HL-60 (cell line): ENCODE measurements around the gene SPIN2A.
"Not testable (repeated sequence)": the region's sequence is repeated elsewhere in the genome, so short reads cannot be mapped to it uniquely, and the experiment has no call there.

Source experiments
- DNase-seq, 2 experiments: peaks; one replicate each; pipeline ENCODE4 v3.0.0-alpha.2; 2010 to 2020; ENCODE audit warnings: low read depth in 1 of 2, low spot score in 1 of 2
- H3K27ac ChIP-seq: fragments of 250-450 bp; sonication (Bioruptor Pico); replicated peaks from 2 replicates; pipeline ENCODE4 v1.5.1; 2020; ENCODE audit warnings: mild to moderate bottlenecking, moderate library complexity
- H3K27me3 ChIP-seq: fragments of 250-450 bp; sonication (Bioruptor Pico); 2 replicates; pipeline ENCODE4 v1.5.1; 2021; ENCODE audit warnings: mild to moderate bottlenecking, moderate library complexity; ENCODE audit not compliant: insufficient read depth, poor library complexity, severe bottlenecking
- H3K4me3 ChIP-seq: replicated peaks from 2 replicates; pipeline ENCODE4 v1.5.1; 2011; ENCODE audit warnings: mild to moderate bottlenecking, control low read depth, low read length; ENCODE audit not compliant: insufficient read depth
- GABPA ChIP-seq: IDR thresholded peaks from 2 replicates; pipeline ENCODE4 v1.6.1; 2012; ENCODE audit warnings: low read depth
- POLR2AphosphoS5 ChIP-seq: IDR thresholded peaks from 2 replicates; pipeline ENCODE4 v1.6.1; 2012; ENCODE audit warnings: low read depth
- SPI1 ChIP-seq: IDR thresholded peaks from 2 replicates; pipeline ENCODE4 v1.6.1; 2012; ENCODE audit warnings: low read depth, mild to moderate bottlenecking, borderline replicate concordance
- long read RNA-seq: library from polyadenylated mRNA; unstranded; transcript quantifications from one replicate; pipeline ENCODE4 v2.0.0, GENCODE V29; 2020
- TF ChIP-seq, protein P1 (sequence below): IDR thresholded peaks from 2 replicates; pipeline ENCODE4 v1.6.1; 2012; ENCODE audit warnings: low read depth; ENCODE audit not compliant: insufficient replicate concordance
- TF ChIP-seq, protein P2 (sequence below): IDR thresholded peaks from one replicate; pipeline ENCODE4 v1.5.1; 2011; ENCODE audit warnings: low read length, control low read depth, inconsistent platforms; ENCODE audit not compliant: insufficient read depth

Gene SPIN2A
- long read RNA-seq, result 0 reads

DNA sequence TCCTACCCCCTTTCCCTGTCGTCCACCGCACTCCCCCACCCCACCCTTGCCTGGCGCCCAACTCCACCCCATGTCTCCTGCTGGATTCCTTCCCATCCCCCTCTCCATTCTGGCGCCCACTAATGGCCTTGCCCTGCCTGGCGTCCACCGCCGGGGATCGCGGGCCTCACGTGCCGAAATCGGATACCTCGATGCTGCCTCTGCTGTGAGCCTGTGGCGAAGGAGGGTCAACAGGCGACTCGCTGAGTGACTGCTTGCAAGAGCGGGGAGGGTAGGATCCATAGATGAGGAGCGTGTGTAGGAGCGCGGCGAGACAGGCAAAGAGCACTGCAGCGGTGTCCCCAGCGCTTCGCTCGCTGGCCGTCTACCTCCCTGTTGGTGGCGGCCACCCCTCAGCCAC is at the start of gene SPIN2A:
TSS of gene SPIN2A (minus strand) at position 325 of the 400 bp plus-strand sequence. CDS start 800 bp downstream, outside the sequence.
- H3K4me3 ChIP-seq, DNase-seq, H3K27ac ChIP-seq, H3K27me3 ChIP-seq: not testable (repeated sequence)

DNA sequence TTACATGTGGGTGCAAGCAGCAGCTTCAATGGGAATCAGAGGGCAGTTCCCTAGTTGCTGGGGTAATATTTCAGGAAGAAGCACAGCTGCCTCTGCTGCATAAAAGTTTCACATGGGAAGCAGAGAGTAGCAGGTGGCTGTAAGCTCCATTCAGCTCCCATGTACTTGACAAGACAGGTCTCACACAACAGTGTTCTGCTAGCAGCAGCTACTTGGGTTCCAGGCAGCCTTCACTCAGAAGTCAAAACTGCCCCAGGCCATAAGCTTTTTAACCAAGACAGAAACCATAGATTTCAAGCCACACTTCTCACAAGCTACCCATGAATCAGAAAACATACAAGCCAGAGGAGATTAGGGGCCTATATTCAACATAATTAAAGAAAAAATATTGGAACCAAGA is 41.4 kb upstream of the SPIN2A start:
- H3K27ac ChIP-seq, result no peak overlapping the region
- no peak for DNase-seq
- H3K4me3 ChIP-seq, result no peak overlapping the region
- no peak for TF ChIP-seq GABPA
- TF ChIP-seq, protein P1, sequence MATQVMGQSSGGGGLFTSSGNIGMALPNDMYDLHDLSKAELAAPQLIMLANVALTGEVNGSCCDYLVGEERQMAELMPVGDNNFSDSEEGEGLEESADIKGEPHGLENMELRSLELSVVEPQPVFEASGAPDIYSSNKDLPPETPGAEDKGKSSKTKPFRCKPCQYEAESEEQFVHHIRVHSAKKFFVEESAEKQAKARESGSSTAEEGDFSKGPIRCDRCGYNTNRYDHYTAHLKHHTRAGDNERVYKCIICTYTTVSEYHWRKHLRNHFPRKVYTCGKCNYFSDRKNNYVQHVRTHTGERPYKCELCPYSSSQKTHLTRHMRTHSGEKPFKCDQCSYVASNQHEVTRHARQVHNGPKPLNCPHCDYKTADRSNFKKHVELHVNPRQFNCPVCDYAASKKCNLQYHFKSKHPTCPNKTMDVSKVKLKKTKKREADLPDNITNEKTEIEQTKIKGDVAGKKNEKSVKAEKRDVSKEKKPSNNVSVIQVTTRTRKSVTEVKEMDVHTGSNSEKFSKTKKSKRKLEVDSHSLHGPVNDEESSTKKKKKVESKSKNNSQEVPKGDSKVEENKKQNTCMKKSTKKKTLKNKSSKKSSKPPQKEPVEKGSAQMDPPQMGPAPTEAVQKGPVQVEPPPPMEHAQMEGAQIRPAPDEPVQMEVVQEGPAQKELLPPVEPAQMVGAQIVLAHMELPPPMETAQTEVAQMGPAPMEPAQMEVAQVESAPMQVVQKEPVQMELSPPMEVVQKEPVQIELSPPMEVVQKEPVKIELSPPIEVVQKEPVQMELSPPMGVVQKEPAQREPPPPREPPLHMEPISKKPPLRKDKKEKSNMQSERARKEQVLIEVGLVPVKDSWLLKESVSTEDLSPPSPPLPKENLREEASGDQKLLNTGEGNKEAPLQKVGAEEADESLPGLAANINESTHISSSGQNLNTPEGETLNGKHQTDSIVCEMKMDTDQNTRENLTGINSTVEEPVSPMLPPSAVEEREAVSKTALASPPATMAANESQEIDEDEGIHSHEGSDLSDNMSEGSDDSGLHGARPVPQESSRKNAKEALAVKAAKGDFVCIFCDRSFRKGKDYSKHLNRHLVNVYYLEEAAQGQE, result no peak
- TF ChIP-seq SPI1, result no peak
- no peak for TF ChIP-seq POLR2AphosphoS5
- TF ChIP-seq, protein P2, sequence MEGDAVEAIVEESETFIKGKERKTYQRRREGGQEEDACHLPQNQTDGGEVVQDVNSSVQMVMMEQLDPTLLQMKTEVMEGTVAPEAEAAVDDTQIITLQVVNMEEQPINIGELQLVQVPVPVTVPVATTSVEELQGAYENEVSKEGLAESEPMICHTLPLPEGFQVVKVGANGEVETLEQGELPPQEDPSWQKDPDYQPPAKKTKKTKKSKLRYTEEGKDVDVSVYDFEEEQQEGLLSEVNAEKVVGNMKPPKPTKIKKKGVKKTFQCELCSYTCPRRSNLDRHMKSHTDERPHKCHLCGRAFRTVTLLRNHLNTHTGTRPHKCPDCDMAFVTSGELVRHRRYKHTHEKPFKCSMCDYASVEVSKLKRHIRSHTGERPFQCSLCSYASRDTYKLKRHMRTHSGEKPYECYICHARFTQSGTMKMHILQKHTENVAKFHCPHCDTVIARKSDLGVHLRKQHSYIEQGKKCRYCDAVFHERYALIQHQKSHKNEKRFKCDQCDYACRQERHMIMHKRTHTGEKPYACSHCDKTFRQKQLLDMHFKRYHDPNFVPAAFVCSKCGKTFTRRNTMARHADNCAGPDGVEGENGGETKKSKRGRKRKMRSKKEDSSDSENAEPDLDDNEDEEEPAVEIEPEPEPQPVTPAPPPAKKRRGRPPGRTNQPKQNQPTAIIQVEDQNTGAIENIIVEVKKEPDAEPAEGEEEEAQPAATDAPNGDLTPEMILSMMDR, result no peak
- H3K27me3 ChIP-seq, result no peaks in the 10 kb centered on the region

DNA sequence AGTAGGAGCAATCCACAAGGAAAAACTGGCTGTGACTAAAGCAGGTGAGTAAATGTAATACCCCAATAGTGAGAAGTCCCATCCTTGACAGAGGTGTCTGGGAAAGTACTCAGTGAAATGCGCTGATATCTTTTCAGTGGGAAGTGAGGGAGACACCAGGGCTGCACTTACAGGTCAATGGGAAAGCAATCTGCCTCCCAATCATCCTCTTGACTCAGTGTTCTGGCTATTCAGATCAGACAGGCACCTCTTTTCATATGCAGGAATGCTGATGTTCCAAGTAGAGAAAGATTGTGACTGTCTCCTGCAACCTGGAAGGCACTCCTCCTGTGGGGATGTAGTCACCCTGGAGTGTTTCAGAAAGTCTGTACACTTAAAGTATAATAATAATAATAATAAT is 39.9 kb upstream of the SPIN2A start:
- no peak overlapping the region for H3K27ac ChIP-seq
- DNase-seq, result no peak
- TF ChIP-seq, protein P1, result no peak
- TF ChIP-seq SPI1 (no peak), GABPA (no peak)
- no peak overlapping the region for H3K4me3 ChIP-seq
- no peaks in the 10 kb centered on the region for H3K27me3 ChIP-seq

DNA sequence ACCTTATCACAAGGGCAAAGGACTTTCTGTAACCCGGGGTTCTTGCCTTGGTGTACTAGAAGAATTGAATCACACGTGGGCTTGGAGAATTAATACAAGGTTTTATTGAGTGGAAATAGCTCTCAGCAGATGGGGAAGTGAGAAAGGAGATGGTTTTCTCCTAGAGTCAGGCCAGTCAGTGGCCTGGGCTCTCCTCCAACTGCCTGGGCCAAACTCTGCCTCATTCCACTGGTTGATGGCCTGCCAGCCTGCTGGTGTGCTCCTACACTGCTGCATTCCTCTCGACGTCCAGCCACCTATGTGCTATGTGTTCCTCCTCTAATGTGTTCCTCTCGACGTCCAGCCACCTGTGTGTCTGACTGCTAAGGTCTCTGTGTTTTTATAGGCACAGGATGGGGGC is 35.3 kb upstream of the SPIN2A start:
- Histone ChIP-seq H3K27ac (no peak overlapping the region), H3K27me3 (no peaks in the 10 kb centered on the region), H3K4me3 (no peak overlapping the region)
- TF ChIP-seq, protein P1, result no peak
- TF ChIP-seq, protein P2, result no peak
- no peak for TF ChIP-seq GABPA
- no peak for TF ChIP-seq POLR2AphosphoS5
- no peak for TF ChIP-seq SPI1
- no peak for DNase-seq
